HL-60 (cell line): Measurements from ENCODE around the gene LUC7L.
"Not testable (repeated sequence)": the region's sequence is repeated elsewhere in the genome, so short reads cannot be mapped to it uniquely, and the experiment has no call there.

Experiments
- DNase-seq, 2 experiments: peaks; one replicate each; pipeline ENCODE4 v3.0.0-alpha.2; 2010 to 2020; ENCODE audit warnings: low read depth in 1 of 2, low spot score in 1 of 2
- H3K27ac ChIP-seq: fragments of 250-450 bp; sonication (Bioruptor Pico); replicated peaks from 2 replicates; pipeline ENCODE4 v1.5.1; 2020; ENCODE audit warnings: mild to moderate bottlenecking, moderate library complexity
- H3K27me3 ChIP-seq: fragments of 250-450 bp; sonication (Bioruptor Pico); 2 replicates; pipeline ENCODE4 v1.5.1; 2021; ENCODE audit warnings: mild to moderate bottlenecking, moderate library complexity; ENCODE audit not compliant: insufficient read depth, poor library complexity, severe bottlenecking
- H3K4me3 ChIP-seq: replicated peaks from 2 replicates; pipeline ENCODE4 v1.5.1; 2011; ENCODE audit warnings: mild to moderate bottlenecking, control low read depth, low read length; ENCODE audit not compliant: insufficient read depth
- CTCF ChIP-seq: IDR thresholded peaks from one replicate; pipeline ENCODE4 v1.5.1; 2011; ENCODE audit warnings: low read length, control low read depth, inconsistent platforms; ENCODE audit not compliant: insufficient read depth
- GABPA ChIP-seq: IDR thresholded peaks from 2 replicates; pipeline ENCODE4 v1.6.1; 2012; ENCODE audit warnings: low read depth
- POLR2AphosphoS5 ChIP-seq: IDR thresholded peaks from 2 replicates; pipeline ENCODE4 v1.6.1; 2012; ENCODE audit warnings: low read depth
- SPI1 ChIP-seq: IDR thresholded peaks from 2 replicates; pipeline ENCODE4 v1.6.1; 2012; ENCODE audit warnings: low read depth, mild to moderate bottlenecking, borderline replicate concordance
- TF ChIP-seq, protein P1 (sequence below): IDR thresholded peaks from 2 replicates; pipeline ENCODE4 v1.6.1; 2012; ENCODE audit warnings: low read depth; ENCODE audit not compliant: insufficient replicate concordance

Gene LUC7L

DNA sequence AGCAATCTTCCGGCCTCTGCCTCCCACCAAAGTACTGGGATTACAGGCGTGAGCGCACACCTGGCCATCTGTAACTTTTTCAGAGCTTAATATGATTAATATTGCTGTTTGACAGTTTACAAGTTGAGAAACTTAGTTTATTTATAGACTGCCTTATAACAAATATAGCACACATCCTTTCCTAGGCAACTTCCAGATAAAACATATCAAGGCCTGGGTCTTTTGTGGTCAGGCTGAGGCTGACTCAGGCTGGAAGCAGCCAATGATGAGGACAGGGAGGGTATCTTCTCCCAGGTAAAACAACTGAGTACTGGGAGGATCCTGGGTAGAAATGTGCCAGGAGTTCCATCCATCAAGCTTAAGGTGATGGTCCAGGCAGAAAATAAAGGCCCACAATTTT is 16.2 kb downstream of the LUC7L start:
- TF ChIP-seq CTCF (no peak), GABPA (no peak), SPI1 (no peak), POLR2AphosphoS5 (no peak)
- TF ChIP-seq, protein P1, sequence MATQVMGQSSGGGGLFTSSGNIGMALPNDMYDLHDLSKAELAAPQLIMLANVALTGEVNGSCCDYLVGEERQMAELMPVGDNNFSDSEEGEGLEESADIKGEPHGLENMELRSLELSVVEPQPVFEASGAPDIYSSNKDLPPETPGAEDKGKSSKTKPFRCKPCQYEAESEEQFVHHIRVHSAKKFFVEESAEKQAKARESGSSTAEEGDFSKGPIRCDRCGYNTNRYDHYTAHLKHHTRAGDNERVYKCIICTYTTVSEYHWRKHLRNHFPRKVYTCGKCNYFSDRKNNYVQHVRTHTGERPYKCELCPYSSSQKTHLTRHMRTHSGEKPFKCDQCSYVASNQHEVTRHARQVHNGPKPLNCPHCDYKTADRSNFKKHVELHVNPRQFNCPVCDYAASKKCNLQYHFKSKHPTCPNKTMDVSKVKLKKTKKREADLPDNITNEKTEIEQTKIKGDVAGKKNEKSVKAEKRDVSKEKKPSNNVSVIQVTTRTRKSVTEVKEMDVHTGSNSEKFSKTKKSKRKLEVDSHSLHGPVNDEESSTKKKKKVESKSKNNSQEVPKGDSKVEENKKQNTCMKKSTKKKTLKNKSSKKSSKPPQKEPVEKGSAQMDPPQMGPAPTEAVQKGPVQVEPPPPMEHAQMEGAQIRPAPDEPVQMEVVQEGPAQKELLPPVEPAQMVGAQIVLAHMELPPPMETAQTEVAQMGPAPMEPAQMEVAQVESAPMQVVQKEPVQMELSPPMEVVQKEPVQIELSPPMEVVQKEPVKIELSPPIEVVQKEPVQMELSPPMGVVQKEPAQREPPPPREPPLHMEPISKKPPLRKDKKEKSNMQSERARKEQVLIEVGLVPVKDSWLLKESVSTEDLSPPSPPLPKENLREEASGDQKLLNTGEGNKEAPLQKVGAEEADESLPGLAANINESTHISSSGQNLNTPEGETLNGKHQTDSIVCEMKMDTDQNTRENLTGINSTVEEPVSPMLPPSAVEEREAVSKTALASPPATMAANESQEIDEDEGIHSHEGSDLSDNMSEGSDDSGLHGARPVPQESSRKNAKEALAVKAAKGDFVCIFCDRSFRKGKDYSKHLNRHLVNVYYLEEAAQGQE: no peak
- no peaks in the 10 kb centered on the region for H3K27me3 ChIP-seq
- DNase-seq: no peak
- no peak overlapping the region for H3K4me3 ChIP-seq
- no peak overlapping the region for H3K27ac ChIP-seq

DNA sequence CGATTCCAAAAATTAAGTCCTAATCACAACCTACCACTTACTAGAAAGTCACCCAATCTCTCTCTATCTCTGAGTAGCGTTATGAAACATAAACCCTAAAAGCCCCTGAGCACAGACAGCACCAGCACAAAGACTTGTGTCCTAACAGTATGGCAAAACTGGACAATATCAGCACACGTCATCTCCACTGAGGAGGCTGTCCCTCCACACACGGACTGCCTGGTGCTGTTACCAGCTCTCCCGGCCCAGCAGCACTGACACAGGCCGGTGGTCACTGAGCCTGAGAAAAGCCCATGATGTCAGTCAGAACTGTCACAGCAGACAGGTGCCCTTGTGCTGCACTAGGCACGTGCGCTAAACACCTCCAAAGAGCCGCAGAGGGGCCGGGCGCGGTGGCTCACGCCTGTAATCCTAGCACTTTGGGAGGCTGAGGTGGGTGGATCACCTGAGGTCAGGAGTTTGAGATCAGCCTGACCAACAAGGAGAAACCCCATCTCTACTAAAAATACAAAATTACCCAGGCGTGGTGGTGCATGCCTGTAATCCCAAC is 17.5 kb downstream of the LUC7L start:
- H3K27ac ChIP-seq, DNase-seq, H3K27me3 ChIP-seq, H3K4me3 ChIP-seq: not testable (repeated sequence)

DNA sequence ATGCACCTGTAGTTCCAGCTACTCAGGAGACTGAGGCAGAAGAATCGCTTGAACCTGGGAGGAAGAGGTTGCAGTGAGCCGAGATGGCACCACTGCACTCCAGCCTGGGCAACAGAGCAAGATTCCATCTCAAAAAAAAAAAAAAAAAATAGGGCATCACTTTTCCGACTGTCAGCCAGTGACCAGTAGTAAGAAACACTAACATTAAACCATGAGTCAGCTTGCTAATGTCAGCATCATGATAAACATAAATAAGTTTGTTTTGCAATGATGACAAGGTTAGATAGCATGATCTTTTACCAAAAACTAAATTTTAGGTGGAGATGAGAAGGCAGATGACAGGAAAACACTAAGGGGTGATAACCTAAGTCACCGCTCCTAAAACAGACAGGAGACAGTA is 19.9 kb downstream of the LUC7L start:
- not testable (repeated sequence) for H3K27me3 ChIP-seq, H3K27ac ChIP-seq, H3K4me3 ChIP-seq, DNase-seq

- not testable (repeated sequence) for H3K27ac ChIP-seq, H3K4me3 ChIP-seq, DNase-seq, H3K27me3 ChIP-seq
Observed at GRCh38 chr16:204046-204445, 25.2 kb downstream of the LUC7L start.

GRCh38 chr16:203246-203645 is 26.0 kb downstream of the LUC7L start:
- no peak for DNase-seq
- no peaks in the 10 kb centered on the region for H3K27me3 ChIP-seq
- H3K27ac ChIP-seq: no peak overlapping the region
- no peak overlapping the region for H3K4me3 ChIP-seq
- TF ChIP-seq GABPA (no peak), POLR2AphosphoS5 (no peak), CTCF (no peak), SPI1 (no peak)
- TF ChIP-seq, protein P1: no peak
